Inflammatory macrophage (primary cell): Measurements from ENCODE around the gene SERPINA6.
"Not testable (repeated sequence)": the region's sequence is repeated elsewhere in the genome, so short reads cannot be mapped to it uniquely, and the experiment has no call there.

Experiments used
- DNase-seq, 2 donors: peaks; one replicate each; pipeline ENCODE4 v3.0.0-alpha.2; 2020 to 2022
- total RNA-seq, 18 experiments: gene quantifications; one replicate each; lab custom pipeline; 2026; ENCODE audit warnings: mixed read lengths in 6 of 18, inconsistent platforms in 2 of 18; lab: John Stamatoyannopoulos, UW

Gene SERPINA6, protein sequence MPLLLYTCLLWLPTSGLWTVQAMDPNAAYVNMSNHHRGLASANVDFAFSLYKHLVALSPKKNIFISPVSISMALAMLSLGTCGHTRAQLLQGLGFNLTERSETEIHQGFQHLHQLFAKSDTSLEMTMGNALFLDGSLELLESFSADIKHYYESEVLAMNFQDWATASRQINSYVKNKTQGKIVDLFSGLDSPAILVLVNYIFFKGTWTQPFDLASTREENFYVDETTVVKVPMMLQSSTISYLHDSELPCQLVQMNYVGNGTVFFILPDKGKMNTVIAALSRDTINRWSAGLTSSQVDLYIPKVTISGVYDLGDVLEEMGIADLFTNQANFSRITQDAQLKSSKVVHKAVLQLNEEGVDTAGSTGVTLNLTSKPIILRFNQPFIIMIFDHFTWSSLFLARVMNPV
- 0 to 0.11 (median 0) reads per million in 18 experiments for total RNA-seq

DNA sequence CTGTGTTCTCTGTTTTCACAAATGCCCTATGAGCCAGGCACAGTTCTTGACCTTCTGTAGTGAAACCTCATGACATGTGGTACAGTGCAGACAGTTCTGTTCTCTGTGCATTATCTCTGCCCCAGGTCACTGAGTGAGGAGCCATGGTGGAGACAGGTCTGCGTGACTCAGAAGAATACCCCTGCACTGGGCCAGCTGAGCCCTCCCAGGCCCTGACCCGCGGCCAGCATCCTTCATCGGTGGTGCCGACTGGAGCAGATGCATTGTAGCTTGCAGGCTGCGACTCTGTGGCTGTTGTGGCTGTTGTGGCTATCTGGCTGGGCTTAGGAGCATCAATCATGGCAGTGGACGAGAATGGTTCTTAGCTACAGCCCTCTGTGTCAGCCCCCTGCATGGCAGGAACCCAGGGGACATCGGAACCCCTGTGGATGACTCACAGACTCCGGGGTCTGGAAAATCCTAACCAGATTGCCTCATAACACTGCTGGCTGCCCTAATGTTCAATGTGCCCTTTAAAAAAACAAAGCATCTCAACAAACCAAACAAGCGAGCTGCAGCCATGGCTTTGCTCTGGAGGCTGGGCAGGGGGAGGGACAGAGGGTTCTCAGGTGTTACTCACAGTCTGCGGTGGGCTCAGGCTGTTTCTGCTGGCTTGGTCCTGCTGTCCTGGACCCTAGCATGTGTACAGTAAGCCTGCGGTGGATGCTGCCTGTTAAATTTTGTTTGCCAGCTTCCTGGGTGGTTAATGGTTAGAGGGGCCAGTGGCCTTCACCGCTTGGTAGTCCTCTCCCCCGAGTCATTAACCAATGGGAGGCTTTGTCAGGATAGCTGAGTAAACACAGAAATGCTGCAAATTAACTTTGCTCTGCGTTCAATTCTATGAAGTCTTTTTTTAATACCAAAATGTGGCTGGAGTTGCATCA, at the start of gene SERPINA6:
TSS of gene SERPINA6 (minus strand) at position 689 of the 923 bp plus-strand sequence. CDS start 8,688 bp downstream, outside the sequence.
- no peak for DNase-seq

DNA sequence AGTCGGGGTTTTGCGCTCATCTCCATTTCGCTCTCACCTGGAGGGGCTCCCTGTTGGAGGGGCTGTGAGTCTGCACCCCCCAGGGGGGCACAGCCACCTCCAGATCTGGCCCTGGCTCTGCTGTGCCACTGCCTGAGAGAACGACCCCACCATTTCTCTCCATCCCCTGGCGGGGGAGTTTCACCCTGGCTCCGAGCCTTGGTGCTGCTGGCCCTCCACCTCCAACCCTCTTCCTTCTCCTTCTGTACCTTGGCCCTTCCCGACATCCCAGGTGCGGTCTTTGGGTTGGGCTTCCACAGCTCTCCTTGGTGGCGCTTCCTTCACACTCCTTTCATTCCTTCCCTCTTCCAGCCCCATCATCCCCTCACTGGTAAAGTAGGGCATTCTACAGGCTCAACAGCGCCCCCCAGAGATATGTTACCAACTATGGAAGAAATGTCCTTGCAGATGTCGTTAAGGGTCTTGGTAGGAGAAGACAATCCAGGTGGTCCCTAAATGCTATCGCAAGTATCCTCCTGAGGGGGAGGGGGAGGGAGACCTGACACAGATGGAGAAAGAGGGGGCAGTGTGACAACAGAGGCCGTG, 49.0 kb upstream of the SERPINA6 start:
- DNase-seq: no peak

DNA sequence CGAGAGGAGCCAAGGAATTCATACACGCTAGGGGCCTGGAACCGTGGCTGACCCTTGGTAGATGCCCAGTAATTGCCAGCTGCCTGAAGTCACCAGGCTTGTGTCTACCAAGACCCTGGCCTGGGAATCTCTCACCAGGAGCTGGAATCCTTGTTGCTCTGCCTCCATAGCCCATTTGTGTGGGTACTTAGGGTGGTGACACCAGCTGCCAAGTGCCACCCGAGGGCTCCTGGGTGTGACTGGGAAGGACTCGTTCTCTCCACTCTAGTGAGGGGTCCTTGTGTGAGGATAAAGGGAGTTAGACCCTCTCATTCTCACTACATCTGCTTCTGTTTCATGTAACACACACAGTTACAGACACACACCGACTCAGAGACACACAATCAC, 47.4 kb upstream of the SERPINA6 start:
- DNase-seq: no peak

DNA sequence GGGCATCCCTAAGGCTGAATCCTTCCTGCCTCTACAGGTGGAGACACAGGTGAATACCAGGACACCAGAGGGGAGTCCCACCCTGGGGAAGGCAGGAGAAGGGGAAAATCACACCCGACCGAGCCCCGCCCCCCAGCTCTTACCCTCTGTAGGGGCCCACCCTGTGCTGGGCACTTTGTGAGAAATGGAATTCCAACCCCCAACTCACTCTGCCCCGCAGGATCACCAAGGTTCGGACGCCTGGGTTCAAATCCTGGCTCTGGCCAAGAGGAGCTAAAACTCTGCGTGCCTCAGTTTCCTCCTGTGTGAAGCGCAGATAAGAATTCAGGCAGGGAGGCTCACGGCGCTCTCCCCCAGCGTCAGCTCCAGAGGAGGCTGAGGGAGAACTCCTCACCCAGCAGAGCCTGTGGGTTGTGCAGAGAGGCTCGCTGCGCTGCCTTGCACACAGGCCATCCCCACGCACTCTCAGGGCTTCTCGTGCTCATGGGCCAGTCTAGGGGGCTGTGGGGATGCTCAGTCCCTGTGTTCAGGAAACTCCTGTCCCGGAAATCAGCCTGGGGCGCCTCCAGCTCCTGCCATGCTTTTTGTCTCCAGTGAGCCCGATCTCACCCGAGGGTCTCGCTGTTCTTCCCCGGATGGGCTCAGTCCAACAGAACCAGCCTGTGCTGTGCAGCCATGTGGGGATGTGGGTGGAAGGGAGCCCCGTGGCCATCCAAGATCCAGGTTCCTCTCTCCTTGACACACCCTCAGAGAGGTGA, 46.8 kb upstream of the SERPINA6 start:
- not testable (repeated sequence) for DNase-seq

DNA sequence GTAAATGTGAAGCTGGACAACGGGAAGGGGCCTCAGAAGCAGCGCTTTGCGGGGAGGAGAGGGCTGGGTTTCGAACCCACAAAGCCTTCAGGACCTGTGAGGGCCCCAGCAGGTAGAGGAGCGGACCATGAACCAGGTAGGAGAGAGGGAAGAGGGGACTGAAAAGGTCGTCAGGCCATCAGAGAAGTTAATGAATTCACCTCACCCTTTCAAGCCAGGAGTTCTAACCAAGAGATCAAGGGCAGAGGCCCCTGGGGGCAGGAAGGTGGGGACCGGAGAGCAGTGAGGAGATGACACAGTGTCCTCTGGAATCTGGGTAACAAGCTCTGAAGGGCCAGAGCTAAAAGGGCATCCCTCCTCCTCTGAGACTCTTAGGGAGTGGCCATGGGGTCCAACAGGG, 45.8 kb upstream of the SERPINA6 start:
- DNase-seq: no peak

DNA sequence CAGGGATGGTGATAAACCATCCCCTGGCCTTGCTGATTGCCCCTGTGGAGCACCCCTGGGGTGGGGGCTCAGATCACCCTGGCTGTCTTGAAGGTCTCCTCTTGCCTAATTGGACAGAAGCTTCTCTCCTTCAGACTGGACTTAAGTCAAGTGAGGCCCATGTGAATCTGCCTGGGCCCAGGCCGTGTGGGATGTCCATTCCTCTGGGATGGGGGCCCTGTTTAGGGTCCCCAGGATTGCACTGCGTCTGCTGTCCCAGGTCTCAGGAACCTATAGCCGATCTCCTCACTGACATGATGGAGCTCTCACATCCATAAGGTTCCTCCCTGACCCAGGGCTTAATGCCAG, 45.1 kb upstream of the SERPINA6 start:
- no peak for DNase-seq

DNA sequence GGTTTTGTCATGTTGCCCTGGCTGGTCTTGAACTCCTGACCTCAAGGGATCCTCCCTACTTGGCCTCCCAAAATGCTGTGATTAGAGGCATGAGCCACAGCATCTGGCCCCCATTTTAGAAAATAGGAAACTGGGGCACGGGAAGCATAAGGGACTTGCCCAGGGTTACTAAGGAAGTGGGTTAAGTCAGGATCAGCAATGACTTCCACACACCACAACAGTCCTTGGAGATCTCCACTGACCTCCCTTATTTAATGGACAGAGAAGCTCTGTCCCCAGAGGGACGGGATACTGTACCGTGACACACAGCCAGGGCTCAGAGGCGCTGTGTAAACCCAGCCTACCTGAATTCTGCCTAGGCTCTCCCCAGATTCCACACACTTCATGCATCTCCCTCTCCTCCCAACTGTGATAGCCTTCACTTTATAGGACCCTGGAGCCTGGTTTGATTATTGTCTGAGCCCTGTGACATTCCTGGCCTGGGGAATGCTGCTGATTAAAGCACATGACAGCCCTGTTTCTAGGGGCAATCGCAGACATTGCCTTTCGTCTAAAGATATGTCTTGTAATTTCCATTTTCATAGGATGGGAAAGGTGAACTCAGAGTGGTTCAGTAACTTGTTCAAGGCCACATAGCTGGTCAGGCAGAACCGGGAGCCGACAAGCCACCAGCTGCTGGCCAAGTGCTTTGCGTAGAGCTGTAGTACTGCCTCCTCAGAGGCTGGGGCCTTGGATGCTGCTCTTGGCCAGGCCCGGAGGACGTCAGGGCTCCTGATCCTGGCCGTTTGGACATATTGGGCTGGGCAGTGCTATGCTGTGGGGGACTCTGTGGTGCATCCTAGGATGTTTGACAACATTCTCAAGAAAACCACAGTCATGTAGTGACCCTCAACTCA, 44.5 kb upstream of the SERPINA6 start:
- DNase-seq: peak; percentile 70 to 71

DNA sequence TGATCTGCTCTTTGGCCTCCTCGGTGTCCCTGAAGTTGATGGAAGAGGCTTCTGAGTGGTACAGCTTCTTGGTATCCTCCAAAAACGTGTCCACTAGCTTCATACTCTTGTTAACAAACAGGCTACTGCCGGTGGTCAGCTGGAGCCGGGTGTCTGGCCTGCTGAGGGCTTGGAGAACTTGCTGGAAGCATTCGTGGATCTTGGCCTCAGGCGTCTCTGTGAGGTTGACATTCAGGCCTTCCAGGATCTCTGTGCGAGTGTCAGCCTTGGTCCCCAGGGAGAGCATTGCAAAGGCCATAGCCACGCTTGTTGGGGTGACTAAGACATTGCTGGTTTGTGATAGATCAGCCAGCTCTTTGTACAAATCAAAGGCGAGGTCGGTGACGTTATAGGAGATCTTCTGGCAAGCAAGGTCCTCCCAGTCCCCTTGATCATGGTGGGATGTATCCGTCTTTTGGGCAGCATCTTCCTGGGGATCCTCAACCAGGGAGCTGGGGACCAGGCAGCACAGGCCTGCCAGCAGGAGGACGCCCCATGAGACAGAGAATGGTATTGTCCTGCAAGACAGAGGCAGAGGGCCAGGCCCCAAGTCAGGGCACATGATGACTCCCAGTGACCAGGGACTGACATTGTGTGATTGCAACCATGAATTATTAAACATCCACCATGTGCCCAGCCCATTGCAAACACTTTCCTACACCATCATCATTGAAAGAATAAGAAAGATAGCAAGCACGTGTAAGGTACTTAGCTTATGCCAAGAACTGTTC, 43.2 kb upstream of the SERPINA6 start, which contains the start of gene SERPINA2:
TSS of gene SERPINA2 (minus strand) at position 553 of the 770 bp plus-strand sequence.
- peak in 1 of 2 donors; percentile 35 for DNase-seq

DNA sequence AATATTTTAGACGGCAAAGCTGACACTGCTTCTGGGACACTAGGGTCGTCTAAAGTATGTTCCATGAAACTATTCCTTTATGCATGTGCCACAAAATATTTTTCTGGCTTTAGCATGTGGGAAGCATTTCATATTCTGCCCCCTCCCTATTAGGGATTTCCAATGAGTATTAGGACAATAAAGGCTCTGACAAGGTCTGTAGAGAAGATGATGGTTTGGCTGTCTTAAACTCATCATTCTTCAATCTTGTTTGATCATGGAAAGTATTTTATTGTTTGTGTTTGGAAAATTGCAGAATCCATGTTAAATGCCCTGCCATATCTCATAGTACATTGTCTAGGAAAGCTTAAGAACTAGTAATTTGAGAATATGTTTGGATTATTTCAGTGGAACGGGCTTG, 42.5 kb upstream of the SERPINA6 start:
- no peak for DNase-seq

DNA sequence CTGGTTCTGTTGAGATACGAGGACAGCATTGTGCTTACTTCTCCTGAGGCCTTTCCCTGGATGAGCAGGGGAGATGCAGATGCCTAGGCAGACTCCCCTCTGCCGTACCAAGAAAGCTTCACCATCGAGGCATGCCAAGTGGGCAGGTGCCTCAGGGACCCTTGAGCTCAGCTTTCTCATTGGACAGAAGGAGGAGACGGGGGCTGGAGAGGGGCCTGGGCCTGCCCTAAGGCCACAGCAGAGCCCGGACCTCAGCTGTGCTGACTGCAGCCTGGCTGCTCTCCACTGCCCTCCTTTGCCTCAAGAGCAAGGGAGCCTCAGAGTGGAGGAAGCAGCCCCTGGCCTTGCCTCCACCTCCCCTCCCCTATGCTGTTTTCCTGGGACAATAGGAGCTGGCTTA, 41.8 kb upstream of the SERPINA6 start:
- DNase-seq: no peak

DNA sequence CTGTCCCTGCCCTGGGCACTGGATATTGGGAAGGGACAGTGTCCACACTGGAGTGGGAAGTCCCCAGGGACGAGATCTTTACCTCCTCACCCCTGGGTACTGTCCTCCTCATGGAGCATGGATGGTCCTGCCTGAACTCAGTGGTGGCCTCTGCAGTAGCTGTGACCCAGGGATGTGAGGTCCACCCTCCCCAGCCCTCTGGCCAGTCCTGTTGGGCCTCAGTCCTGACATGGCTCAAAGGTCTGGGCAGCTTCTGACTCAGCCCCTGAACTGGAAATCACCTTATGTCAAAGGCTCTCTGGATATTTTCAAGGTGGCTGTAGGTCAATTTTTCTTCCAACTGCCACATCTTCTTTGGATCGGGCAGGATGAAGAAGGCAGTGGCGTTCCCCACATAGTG, 40.9 kb upstream of the SERPINA6 start:
- DNase-seq: no peak

DNA sequence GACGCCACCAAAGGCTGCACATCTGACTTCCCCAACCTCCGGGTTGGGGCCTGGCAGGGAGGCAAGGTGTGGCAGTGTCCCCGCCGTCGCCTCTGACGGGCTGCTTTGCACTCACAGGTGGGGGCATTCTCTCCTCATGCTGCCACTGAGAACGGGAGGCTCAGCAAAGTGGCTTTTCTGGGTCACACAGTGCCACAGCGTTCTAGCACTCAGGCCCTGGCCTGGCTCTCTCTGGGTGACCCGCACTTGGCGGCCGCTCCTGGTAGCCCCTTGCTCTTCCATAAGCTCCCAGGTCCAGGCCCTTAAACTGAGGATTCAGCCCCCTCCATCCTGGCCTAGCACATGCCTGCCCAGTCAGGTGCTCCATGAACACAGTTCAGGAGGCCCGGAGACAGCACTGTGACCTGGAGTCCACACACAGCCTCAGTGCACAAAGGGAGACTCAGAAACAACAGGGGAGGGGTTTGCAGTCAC, 40.1 kb upstream of the SERPINA6 start:
- DNase-seq: no peak

DNA sequence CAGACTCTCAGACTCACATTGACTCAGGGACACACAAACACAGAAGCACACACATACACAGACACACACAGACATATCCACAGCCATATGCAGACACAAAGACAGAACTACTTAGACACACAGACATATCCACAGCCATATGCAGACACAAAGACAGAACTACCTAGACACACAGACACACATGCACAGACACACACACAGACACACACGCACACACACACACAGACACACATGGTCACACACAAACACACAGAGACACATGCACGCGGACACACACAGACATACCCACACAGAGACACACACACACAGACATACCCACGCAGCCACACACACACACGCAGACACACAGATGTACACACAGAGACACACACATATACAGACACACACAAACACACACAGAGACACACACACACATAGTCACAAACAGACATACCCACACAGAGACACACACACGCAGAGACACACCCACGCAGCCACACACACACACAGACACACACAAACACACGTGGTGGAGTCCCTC, 39.5 kb upstream of the SERPINA6 start:
- no peak for DNase-seq

DNA sequence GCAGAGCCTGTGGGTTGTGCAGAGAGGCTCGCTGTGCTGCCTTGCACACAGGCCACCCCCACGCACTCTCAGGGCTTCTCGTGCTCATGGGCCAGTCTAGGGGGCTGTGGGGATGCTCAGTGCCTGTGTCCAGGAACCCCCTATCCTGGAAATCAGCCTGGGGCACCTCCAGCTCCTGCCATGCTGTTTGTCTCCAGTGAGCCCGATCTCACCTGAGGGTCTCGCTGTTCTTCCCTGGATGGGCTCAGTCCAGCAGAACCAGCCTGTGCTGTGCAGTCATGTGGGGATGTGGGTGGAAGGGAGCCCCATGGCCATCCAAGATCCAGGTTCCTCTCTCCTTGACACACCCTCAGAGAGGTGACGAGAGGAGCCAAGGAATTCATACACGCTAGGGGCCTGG, 38.5 kb upstream of the SERPINA6 start:
- DNase-seq: no peak

DNA sequence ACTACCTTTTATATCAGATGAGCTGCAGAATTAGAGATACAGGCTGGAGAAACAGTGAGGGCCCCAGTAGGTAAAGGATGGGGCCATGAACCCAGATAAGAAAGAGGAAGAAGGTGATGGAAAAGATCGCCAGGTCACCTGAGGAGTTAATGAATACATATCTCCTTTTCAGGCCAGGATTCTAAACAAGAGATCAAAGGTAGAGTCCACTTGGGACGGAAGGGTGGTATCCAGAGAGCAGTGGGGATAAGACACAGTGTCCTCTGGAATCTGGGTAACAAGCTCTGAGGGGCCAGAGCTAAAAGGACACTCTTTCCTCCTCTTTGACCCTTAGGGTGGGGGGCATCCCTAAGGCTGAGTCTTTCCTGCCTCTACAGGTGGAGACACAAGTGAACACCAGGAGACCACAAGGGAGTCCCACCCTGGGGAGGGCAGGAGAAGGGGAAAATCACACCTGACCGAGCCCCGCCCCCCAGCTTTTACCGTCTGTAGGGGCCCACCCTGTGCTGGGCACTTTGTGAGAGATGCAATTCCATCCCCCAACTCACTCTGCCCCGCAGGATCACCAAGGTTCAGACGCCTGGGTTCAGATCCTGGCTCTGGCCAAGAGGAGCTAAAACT, 37.9 kb upstream of the SERPINA6 start:
- no peak for DNase-seq

DNA sequence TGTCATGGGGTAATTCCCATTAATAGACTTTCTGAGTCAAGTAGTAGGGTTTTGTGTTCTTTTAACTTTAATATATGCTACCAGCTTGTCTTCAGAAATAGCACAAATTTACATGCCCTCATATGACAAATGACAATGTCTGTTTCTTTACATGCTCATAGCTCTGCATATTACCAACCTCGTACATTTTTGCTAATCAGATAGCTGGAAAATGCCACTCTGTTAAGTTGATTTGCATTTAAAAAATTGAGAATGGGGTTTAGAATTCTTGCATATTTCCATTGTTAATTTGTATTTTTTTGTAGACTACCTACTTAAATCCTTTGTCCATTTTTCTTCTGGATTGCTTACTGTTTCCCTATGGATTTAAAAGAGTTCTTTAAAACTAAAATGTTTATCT, 34.0 kb upstream of the SERPINA6 start:
- DNase-seq: no peak

DNA sequence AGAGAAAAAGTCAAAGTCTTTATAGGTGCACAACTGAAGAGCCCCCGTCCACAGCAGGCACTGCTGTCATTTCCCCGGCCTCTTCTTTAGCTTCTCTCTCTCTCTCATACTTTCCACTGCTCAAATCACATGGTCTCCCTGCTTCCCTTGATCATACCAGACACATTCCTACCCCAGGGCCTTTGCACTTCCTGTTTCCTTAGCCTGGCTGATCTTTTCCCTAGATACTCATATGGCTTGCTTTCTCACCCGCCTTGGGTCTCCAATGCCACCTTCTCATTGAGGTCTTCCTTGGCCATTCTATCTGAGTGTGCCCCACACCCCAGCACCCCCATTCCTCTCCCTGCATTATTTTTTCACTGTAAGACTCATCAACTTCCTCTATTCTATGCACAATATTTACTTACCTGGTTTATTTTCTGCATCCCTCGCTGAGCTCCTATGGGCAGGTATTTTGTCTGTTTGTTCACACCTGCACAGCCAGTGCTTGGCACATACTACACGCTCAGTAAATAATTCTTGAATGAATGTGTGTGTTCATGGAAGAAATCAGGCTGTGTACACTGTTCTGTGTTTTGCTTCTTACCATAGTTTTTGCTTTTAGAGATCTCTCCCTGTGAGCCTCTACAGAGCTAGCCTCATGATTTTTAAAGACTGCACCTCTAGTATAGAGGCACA, 33.4 kb upstream of the SERPINA6 start:
- no peak for DNase-seq

DNA sequence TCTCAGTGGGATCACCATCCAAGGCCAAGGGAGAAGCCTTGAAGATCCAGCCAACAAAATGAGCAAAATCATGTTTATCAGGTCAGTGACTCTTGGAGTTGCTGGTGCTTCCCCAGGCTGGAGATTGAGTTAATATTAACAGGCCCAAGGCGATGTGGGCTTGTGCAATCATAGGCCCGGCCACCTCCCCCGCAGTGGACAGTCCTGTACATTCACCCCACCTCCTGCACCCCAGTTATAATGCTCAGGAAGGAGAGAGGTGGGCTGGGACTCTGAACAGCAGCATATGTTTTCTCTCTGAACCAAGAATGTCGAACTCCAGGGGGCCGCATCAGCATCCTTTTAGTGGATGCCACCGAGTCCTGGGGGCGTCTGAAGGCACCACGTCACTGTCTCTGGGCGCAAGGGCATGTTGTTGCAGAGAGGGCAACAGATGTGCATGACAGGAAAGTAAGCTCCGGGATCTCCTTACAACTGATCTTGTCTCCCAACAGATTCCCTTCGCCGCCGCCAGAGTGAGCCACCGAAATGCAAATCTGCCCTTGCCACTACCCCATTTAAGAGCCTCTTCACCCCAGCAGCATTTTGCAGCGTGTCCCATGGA, 32.2 kb upstream of the SERPINA6 start:
- peak; percentile 51 to 66 for DNase-seq
